Activated CD8-positive, alpha-beta memory T cell treated with anti-CD3 and anti-CD28 coated beads, Interleukin-2, amount 10 ng/mL, durations not matched to agents 7 days and 5 days (primary cell): ENCODE data around the gene TMSB4Y. TPM values are rescaled to one million over a fixed set of nuclear protein-coding genes. Genes with fewer than 3 reads are reported as not detected.

Experiments
- ATAC-seq: fragments of 150-1000 bp; cut with Tn5 transposase; one replicate; pipeline ENCODE4 v1.10.0; 2021; ENCODE audit warnings: moderate library complexity
- CTCF ChIA-PET: fragments of 350-600 bp; sonication (Branson Sonifier 250); formaldehyde crosslinking; loops from one replicate; lab custom pipeline; 2021; ENCODE audit warnings: antibody characterized with exemption; lab: Charles Lee
- DNase-seq: peaks from one replicate; pipeline ENCODE4 v3.0.0-alpha.2; 2020
- H3K27ac Mint-ChIP-seq: one replicate; pipeline ENCODE4 v1.8.0; 2021; ENCODE audit warnings: mild to moderate bottlenecking, mixed read lengths
- H3K27me3 Mint-ChIP-seq: one replicate; pipeline ENCODE4 v1.8.0; 2021; ENCODE audit warnings: mixed read lengths
- H3K36me3 Mint-ChIP-seq: one replicate; pipeline ENCODE4 v1.8.0; 2021; ENCODE audit warnings: mild to moderate bottlenecking, mixed read lengths
- H3K4me1 Mint-ChIP-seq: one replicate; pipeline ENCODE4 v1.8.0; 2021; ENCODE audit warnings: mixed read lengths
- H3K4me3 Mint-ChIP-seq: one replicate; pipeline ENCODE4 v1.8.0; 2021; ENCODE audit warnings: mild to moderate bottlenecking, moderate library complexity, mixed read lengths
- H3K9me3 Mint-ChIP-seq: one replicate; pipeline ENCODE4 v1.8.0; 2022; ENCODE audit warnings: low read depth, mixed read lengths
- total RNA-seq, 2 experiments: library from RNA; stranded (reverse); gene quantifications; one replicate each; pipeline ENCODE4 v1.2.3, GENCODE V29; 2021

The TMSB4Y gene
- total RNA-seq, result 1 to 10 TPM; 1.3 to 1.7 TPM

DNA sequence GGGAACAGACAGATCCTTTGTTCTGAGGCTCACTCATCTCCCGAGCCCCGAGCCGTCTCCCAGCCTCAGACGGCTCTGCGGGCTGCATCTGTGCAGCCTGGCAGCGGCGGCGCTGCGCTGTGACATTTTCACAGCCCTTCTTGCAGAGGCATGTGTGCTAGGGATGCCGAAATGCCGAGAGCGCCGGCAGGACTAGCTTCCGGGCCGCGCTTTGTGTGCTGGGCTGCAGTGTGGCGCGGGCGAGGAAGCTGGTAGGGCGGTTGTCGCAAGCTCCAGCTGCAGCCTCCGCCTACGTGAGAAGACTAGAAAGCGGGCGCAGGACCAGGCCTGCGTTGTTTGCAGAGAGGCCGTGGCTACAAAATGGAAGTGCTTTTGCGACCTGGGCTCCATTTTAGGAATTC lies at the start of gene TMSB4Y:
TSS of gene TMSB4Y (plus strand) at position 332 of the 401 bp plus-strand sequence.
- H3K36me3 Mint-ChIP-seq, result no peaks in the 10 kb centered on the region
- peak within 1 kb of the TSS; percentile 88 for H3K4me3 Mint-ChIP-seq
- peak within 1 kb of the TSS; percentile 95 for H3K27ac Mint-ChIP-seq
- DNase-seq (peak; percentile 86), ATAC-seq (peak; percentile 95)
- H3K27me3 Mint-ChIP-seq, result no peaks in the 10 kb centered on the region
- CTCF ChIA-PET, result no interaction called here
- H3K4me1 Mint-ChIP-seq, result peaks cover 13% of the 10 kb centered on the region
- H3K9me3 Mint-ChIP-seq, result no peaks in the 10 kb centered on the region

DNA sequence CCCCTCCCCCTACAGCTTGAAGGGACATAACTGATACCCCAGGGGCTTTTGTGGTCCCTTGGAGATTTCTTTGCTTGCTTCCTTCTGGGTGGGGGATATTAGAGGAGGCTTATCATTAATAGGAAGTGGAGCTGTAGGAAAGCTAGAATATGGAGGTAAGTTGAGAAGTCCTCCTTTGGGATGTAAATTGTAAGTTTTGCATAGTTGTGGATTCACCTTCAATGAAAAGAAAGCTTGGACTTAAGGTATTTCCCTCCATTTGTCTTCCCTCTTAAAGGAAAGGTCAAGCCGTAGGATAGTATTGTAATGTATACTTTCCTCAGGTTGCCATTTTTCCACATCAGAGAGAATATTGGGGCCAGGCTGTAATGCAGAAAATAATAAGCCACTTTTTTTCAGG lies 39.5 kb upstream of the TMSB4Y start:
- H3K4me1 Mint-ChIP-seq, result no peaks in the 10 kb centered on the region
- H3K4me3 Mint-ChIP-seq, result no peak overlapping the region
- DNase-seq (no peak), ATAC-seq (no peak)
- no peaks in the 10 kb centered on the region for H3K9me3 Mint-ChIP-seq
- H3K36me3 Mint-ChIP-seq, result no peaks in the 10 kb centered on the region
- CTCF ChIA-PET, result no interaction called here
- H3K27ac Mint-ChIP-seq, result no peak overlapping the region
- no peaks in the 10 kb centered on the region for H3K27me3 Mint-ChIP-seq

GRCh38 chrY:13671122-13671521 lies 32.6 kb upstream of the TMSB4Y start:
- DNase-seq, result no peak
- Mint-ChIP-seq H3K27ac (no peak overlapping the region), H3K4me3 (no peak overlapping the region), H3K36me3 (no peaks in the 10 kb centered on the region), H3K27me3 (no peaks in the 10 kb centered on the region), H3K4me1 (no peaks in the 10 kb centered on the region), H3K9me3 (peaks cover 4% of the 10 kb centered on the region)
- ATAC-seq, result no peak
- CTCF ChIA-PET, result no interaction called here

DNA sequence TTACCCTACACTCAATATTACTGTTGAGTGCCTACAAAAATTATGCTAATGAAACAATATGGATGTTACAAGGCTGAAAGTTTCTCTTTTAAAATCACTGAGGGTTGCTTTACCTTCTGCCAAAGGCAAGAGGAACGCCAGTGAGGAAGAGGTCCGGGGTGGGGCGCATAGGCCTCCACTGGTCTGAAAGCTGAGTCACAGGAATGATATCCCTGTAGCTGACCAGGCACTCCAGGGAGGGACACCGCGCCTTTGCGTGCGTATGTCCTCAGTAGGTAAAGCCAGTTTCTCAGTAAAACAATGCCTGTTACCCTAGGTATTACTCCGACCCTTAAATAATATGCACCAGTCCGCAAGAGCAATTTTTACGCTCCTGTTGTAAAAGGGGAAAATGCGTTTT lies 1.4 kb upstream of the TMSB4Y start:
- no peak overlapping the region for H3K27ac Mint-ChIP-seq
- DNase-seq, result no peak
- ATAC-seq, result no peak
- no peaks in the 10 kb centered on the region for H3K27me3 Mint-ChIP-seq
- H3K4me3 Mint-ChIP-seq, result no peak overlapping the region
- H3K36me3 Mint-ChIP-seq, result no peaks in the 10 kb centered on the region
- CTCF ChIA-PET, result no interaction called here
- H3K4me1 Mint-ChIP-seq, result peaks cover 12% of the 10 kb centered on the region
- H3K9me3 Mint-ChIP-seq, result no peaks in the 10 kb centered on the region

- no peaks in the 10 kb centered on the region for H3K27me3 Mint-ChIP-seq
- no peaks in the 10 kb centered on the region for H3K36me3 Mint-ChIP-seq
- H3K9me3 Mint-ChIP-seq, result no peaks in the 10 kb centered on the region
- H3K27ac Mint-ChIP-seq, result peak overlapping the region; percentile 95
- DNase-seq (peak; percentile 43), ATAC-seq (peak; percentile 31)
- H3K4me1 Mint-ChIP-seq, result peaks cover 13% of the 10 kb centered on the region
- CTCF ChIA-PET, result no interaction called here
- H3K4me3 Mint-ChIP-seq, result peak overlapping the region; percentile 88
These were observed 627 bp downstream of the TMSB4Y start for GRCh38 chrY:13704121-13704930.

DNA sequence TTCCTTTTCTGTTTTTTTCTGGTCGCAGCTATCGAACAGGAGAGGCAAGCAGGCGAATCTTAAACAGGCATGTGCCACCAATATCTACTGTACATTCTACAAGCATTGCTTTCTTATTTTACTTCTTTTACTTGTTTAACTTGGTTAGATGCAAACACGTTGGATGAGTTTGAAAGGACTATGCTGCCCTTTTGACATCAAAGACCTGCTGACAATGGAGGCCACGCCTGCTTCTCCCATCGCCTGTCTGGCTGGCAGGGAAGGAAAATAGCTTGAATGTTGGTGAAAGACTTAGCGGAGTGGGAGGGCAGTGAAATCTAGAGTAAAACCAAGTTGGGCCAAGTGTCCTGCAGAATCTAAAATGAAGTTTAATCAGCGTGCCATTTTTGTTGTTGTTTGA lies 1.5 kb downstream of the TMSB4Y start:
- Mint-ChIP-seq H3K27me3 (no peaks in the 10 kb centered on the region), H3K4me1 (peaks cover 13% of the 10 kb centered on the region), H3K4me3 (peak overlapping the region; percentile 88), H3K27ac (peak overlapping the region; percentile 95), H3K36me3 (no peaks in the 10 kb centered on the region), H3K9me3 (no peaks in the 10 kb centered on the region)
- CTCF ChIA-PET, result no interaction called here
- DNase-seq (no peak), ATAC-seq (no peak)

DNA sequence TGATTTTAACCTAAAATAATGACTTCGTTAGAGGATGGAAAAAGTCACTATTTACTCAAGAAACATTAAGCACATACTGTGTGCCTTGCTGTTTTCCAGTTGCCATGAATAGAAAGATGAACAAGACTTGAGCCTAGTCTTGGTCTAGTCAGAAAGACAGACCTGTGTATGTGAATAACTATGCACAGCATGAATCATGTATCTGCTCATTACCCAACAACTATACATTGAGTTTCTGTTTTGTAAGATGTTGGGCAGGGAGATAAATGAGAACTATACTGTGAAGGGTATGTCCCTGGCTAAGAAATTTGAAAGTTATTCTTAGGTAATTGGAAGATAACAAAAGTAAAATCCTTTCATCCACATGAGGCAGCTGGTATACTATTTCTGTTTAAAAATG lies 4.3 kb downstream of the TMSB4Y start:
- Mint-ChIP-seq H3K27me3 (no peaks in the 10 kb centered on the region), H3K9me3 (no peaks in the 10 kb centered on the region), H3K4me1 (peaks cover 13% of the 10 kb centered on the region), H3K36me3 (no peaks in the 10 kb centered on the region), H3K27ac (no peak overlapping the region), H3K4me3 (no peak overlapping the region)
- CTCF ChIA-PET, result no interaction called here
- DNase-seq, result no peak
- ATAC-seq, result no peak

- no peaks in the 10 kb centered on the region for H3K27me3 Mint-ChIP-seq
- no peak overlapping the region for H3K4me3 Mint-ChIP-seq
- H3K36me3 Mint-ChIP-seq, result peaks cover 6% of the 10 kb centered on the region
- DNase-seq (no peak), ATAC-seq (no peak)
- no peaks in the 10 kb centered on the region for H3K4me1 Mint-ChIP-seq
- no peak overlapping the region for H3K27ac Mint-ChIP-seq
- CTCF ChIA-PET, result no interaction called here
- peaks cover 4% of the 10 kb centered on the region for H3K9me3 Mint-ChIP-seq
These were observed 15.3 kb downstream of the TMSB4Y start for GRCh38 chrY:13718996-13719395.

- no peak for DNase-seq
- ATAC-seq, result no peak
- H3K4me1 Mint-ChIP-seq, result no peaks in the 10 kb centered on the region
- no peaks in the 10 kb centered on the region for H3K36me3 Mint-ChIP-seq
- H3K27me3 Mint-ChIP-seq, result no peaks in the 10 kb centered on the region
- CTCF ChIA-PET, result no interaction called here
- H3K9me3 Mint-ChIP-seq, result no peaks in the 10 kb centered on the region
- H3K4me3 Mint-ChIP-seq, result no peak overlapping the region
- H3K27ac Mint-ChIP-seq, result no peak overlapping the region
These were observed 25.8 kb downstream of the TMSB4Y start for GRCh38 chrY:13729517-13729916.

- Mint-ChIP-seq H3K4me1 (no peaks in the 10 kb centered on the region), H3K9me3 (no peaks in the 10 kb centered on the region), H3K27ac (no peak overlapping the region), H3K36me3 (no peaks in the 10 kb centered on the region), H3K4me3 (no peak overlapping the region), H3K27me3 (no peaks in the 10 kb centered on the region)
- no peak for ATAC-seq
- CTCF ChIA-PET, result interaction anchor here (1.0 to 1.4 kb wide), 2 partner anchors 12 to 15 kb away, joined by 4 read pairs; no protein-coding TSS in a partner anchor
- DNase-seq, result no peak
These were observed 34.9 kb downstream of the TMSB4Y start for GRCh38 chrY:13738618-13739017.

DNA sequence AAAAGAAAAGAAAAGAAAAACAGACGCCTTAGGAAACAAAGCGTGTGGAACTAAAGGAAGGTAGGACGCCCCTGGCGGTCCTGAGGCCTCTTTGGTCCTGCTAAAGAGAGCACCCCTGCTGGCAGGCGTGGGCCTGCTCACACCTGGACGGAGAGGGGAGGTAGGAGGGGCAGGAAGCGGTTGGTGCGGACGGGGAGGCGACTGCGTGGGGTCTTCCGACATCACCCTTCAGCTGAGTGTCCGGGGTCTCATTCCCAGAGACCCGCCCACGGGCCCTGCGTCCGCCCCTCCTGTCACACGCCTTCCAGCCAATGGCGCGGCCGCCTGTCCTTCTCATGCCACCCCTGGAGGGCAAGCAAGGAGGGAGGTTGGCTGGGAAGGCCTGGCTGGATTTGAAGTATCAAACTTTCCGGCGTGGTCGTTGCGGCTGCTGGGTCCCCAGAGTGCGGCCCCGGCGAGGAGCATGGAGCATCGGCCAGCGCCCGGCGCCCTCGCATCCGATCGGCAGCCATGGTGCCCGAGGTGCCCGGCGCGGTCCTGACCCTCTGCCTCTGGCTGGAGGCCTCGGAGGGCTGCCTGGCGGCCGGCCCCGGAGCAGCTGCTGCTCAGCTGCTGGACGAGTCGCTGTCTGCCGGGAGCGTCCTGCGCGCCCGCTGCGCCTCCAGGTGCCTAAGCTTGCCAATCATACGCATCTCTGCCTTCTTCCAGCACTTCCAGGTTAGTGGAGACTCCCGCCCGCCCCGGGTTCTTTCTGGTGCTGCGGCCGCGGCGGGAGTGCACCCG lies 47.8 kb downstream of the TMSB4Y start:
- Mint-ChIP-seq H3K4me3 (peak overlapping the region; percentile 78), H3K36me3 (no peaks in the 10 kb centered on the region), H3K9me3 (no peaks in the 10 kb centered on the region), H3K4me1 (peaks cover 10% of the 10 kb centered on the region), H3K27ac (no peak overlapping the region), H3K27me3 (no peaks in the 10 kb centered on the region)
- DNase-seq, result peak; percentile 66
- peak; percentile 87 for ATAC-seq
- CTCF ChIA-PET, result interaction anchor here (1.0 kb wide), 2 partner anchors 13 to 589 kb away, joined by 3 to 4 read pairs; no protein-coding TSS in a partner anchor

GRCh38 chrY:13754661-13755060 lies 51.0 kb downstream of the TMSB4Y start:
- Mint-ChIP-seq H3K4me1 (peaks cover 10% of the 10 kb centered on the region), H3K9me3 (no peaks in the 10 kb centered on the region), H3K4me3 (no peak overlapping the region), H3K27ac (no peak overlapping the region), H3K27me3 (no peaks in the 10 kb centered on the region), H3K36me3 (no peaks in the 10 kb centered on the region)
- DNase-seq, result no peak
- CTCF ChIA-PET, result interaction anchor here (1.5 kb wide), 1 partner anchor 17 kb away, joined by 4 read pairs; no protein-coding TSS in a partner anchor
- ATAC-seq, result no peak
